GM12874 (cell line): Measurements from ENCODE around the gene SERP2.

Experiments
- CTCF ChIP-seq: IDR thresholded peaks from 2 replicates; pipeline ENCODE4 v1.5.1; 2011; ENCODE audit warnings: low read depth, mild to moderate bottlenecking, control low read depth, low read length, moderate library complexity; ENCODE audit not compliant: insufficient read depth

The SERP2 gene

DNA sequence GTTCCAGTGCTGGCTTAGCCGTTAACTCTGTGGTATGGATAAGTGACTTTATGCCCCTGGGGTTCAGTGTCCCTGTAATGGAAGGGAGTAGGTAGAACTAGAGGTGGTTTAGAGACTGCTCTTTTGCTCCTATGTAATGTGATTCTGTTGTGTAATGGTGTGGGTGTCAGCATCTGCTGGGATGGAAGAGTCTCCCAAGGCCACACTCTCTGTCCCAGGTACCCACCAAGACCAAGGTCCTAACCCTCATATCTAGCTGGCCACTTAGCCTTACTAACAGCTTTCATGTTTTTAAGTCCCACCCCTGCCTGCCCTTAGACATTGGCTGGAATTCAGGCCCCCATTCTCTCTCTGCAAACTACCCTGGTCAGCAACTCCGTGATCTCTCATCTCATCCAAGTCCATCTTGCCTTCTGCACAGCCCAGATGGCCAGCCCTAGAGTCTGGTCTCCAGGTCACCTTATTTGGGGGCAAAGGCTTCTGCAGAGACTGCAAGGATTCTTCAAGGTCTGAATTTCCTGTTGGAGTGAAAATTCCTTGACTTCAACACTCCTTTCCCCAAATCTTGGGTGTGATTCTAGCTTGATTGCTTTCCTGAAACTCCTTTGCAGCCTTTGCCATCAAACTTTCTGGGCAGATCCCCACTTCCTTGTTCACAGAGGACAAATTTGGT is 48.4 kb downstream of the SERP2 start:
- TF ChIP-seq CTCF, result no peak

GRCh38 chr13:44422755-44423643 is 49.4 kb downstream of the SERP2 start:
- no peak for TF ChIP-seq CTCF

DNA sequence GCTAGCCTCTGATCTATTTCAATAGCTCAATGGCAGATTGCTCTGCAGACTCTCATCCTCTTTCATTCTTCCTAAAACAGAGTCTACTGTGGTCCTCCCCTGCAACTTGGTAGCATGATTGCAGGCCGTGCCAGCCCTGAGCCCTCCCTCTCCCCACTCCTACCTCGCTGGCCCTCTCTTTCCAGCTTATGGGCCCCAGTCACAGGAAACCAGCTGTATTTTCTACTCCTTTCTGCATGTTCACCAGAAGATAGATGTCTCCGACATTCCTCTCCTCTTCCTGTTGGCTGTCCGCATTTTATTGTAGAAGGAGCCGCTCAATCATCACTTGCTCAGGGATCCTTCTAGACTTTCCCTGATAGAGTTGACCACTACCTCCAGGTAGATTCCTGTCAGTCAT is 50.2 kb downstream of the SERP2 start:
- no peak for TF ChIP-seq CTCF

- no peak for TF ChIP-seq CTCF
Measured at GRCh38 chr13:44425041-44425814, 51.6 kb downstream of the SERP2 start.

DNA sequence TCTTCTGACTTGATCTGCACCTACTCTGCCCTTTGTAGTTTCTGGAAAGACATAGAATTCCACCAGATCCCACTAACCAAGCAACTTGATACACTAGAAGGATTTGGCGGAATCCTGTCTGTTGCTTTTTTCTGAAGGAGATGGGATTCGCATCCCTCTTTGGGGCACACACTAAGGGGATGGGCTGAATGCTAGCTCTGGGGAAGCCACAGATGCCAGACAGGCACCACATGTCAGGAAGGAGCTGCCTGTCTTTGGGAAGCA is 52.1 kb downstream of the SERP2 start:
- TF ChIP-seq CTCF, result no peak

- TF ChIP-seq CTCF, result no peak
Measured at GRCh38 chr13:44426461-44426860, 52.8 kb downstream of the SERP2 start.

DNA sequence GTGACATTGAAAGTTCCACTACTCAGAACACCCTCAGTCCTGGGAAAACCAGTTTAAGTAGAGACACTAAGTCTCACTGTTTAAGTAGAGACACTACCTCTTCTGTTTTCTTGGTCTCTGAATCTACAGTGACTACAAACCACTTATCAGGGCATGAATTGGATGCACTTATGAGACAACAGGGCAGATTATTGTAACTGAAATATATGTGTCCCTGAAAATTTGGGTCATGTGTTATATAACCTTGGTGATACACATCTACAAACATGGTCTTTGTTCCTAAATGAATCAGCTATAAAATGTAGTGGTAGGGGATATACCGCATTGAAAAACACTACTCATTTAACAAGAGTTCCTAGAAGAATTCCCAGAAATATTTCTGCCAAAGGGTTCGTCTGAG is 55.7 kb downstream of the SERP2 start:
- TF ChIP-seq CTCF, result no peak
